H1 (cell line): Measurements from ENCODE around the gene LRRK1. TPM values are rescaled to one million over a fixed set of nuclear protein-coding genes. Genes with fewer than 3 reads are reported as not detected.

Experiments
- CTCF ChIA-PET: fragments of 300-600 bp; sonication (Branson Sonifier 250); formaldehyde crosslinking; loops from one replicate; lab custom pipeline; 2021; ENCODE audit not compliant: partially characterized antibody; lab: Charles Lee
- POLR2A ChIA-PET: fragments of 300-600 bp; sonication (Branson Sonifier 250); formaldehyde crosslinking; loops from one replicate; lab custom pipeline; 2021; ENCODE audit warnings: inconsistent platforms; ENCODE audit not compliant: partially characterized antibody; lab: Charles Lee
- DNase-seq, 2 experiments: peaks; one replicate each; pipeline versions ENCODE4 v3.0.0 to v3.0.0-alpha.2; 2010 to 2022; ENCODE audit warnings: low spot score in 2 of 2, low read depth in 1 of 2, mixed read lengths in 1 of 2
- FAIRE-seq: peaks from 2 replicates; lab custom pipeline; 2011; peaks lifted over from hg19 to GRCh38; lab: Jason Lieb, UNC
- H2AFZ ChIP-seq: 2 replicates; pipeline ENCODE4 v1.8.1; 2012; ENCODE audit warnings: low read length, inconsistent platforms
- H2AK5ac ChIP-seq: 2 replicates; pipeline ENCODE4 v1.6.1; 2013; ENCODE audit warnings: low read depth, low read length
- H2BK120ac ChIP-seq: replicated peaks from 2 replicates; pipeline ENCODE3; 2013; ENCODE audit warnings: low read depth, low read length, inconsistent platforms
- H2BK12ac ChIP-seq: 2 replicates; pipeline ENCODE4 v1.6.1; 2013; ENCODE audit warnings: low read depth, low read length
- H2BK15ac ChIP-seq: 2 replicates; pipeline ENCODE4 v1.6.1; 2013; ENCODE audit warnings: low read length
- H2BK20ac ChIP-seq: 2 replicates; pipeline ENCODE4 v1.6.1; 2013; ENCODE audit warnings: low read length
- H2BK5ac ChIP-seq: 2 replicates; pipeline ENCODE4 v1.6.1; 2013; ENCODE audit warnings: low read depth, low read length
- H3K14ac ChIP-seq: 2 replicates; pipeline ENCODE4 v1.6.1; 2013; ENCODE audit warnings: inconsistent platforms; ENCODE audit not compliant: insufficient read length
- H3K18ac ChIP-seq: 2 replicates; pipeline ENCODE4 v1.6.1; 2013; ENCODE audit warnings: low read length; ENCODE audit errors: extremely low read depth
- H3K23ac ChIP-seq: 2 replicates; pipeline ENCODE4 v1.6.1; 2013; ENCODE audit warnings: inconsistent platforms; ENCODE audit not compliant: insufficient read length
- H3K23me2 ChIP-seq: 2 replicates; pipeline ENCODE4 v1.6.1; 2013; ENCODE audit warnings: low read depth, low read length
- H3K27ac ChIP-seq: 2 replicates; pipeline ENCODE4 v1.6.1; 2011; ENCODE audit warnings: low read depth, low read length, inconsistent platforms
- H3K27me3 ChIP-seq, 4 experiments: replicated peaks in 1 of 4; 1 replicate in 1 of 4; 2 replicates in 3 of 4; pipeline versions ENCODE4 v1.6.1 to v1.8.1; 2011 to 2013; ENCODE audit warnings: low read length in 3 of 4, mild to moderate bottlenecking in 3 of 4, inconsistent platforms in 2 of 4, mixed read lengths in 2 of 4, moderate library complexity in 1 of 4; ENCODE audit not compliant: control insufficient read depth in 3 of 4, insufficient read depth in 3 of 4; ENCODE audit errors: extremely low read depth in 1 of 4
- H3K36me3 ChIP-seq, 4 experiments: 2 replicates each; pipeline versions ENCODE4 v1.6.1 to v1.8.1; 2011 to 2013; ENCODE audit warnings: mild to moderate bottlenecking in 4 of 4, low read length in 3 of 4, moderate library complexity in 2 of 4, control low read depth in 1 of 4, inconsistent platforms in 1 of 4; ENCODE audit not compliant: insufficient read depth in 4 of 4, control insufficient read depth in 2 of 4
- H3K4ac ChIP-seq: replicated peaks from 2 replicates; pipeline ENCODE3; 2013; ENCODE audit warnings: low read length, low read depth, mixed read lengths, inconsistent platforms; ENCODE audit not compliant: insufficient read length
- H3K4me1 ChIP-seq, 4 experiments: replicated peaks in 1 of 4; 1 replicate in 1 of 4; 2 replicates in 3 of 4; pipeline versions ENCODE4 v1.6.1 to v1.8.1; 2011 to 2013; ENCODE audit warnings: low read length in 3 of 4, inconsistent platforms in 2 of 4, mixed read lengths in 1 of 4; ENCODE audit not compliant: insufficient read depth in 4 of 4, control insufficient read depth in 3 of 4
- H3K4me2 ChIP-seq, 2 experiments: 2 replicates each; pipeline versions ENCODE4 v1.6.1 to v1.8.1; 2011 to 2013; ENCODE audit warnings: low read depth in 2 of 2, low read length in 2 of 2, control low read depth in 1 of 2, inconsistent platforms in 1 of 2, mild to moderate bottlenecking in 1 of 2; ENCODE audit not compliant: insufficient read depth in 1 of 2
- H3K4me3 ChIP-seq, 4 experiments: fragments of 200-600, 300-600 bp in 1 of 4; sonication (generic), shearing (Covaris generic), sonication (Bioruptor Twin) in 1 of 4; 2 replicates each; pipeline versions ENCODE4 v1.5.1 to v1.8.1; 2011 to 2016; ENCODE audit warnings: low read length in 4 of 4, low read depth in 3 of 4, control low read depth in 2 of 4, inconsistent platforms in 2 of 4, mild to moderate bottlenecking in 2 of 4, mixed read lengths in 1 of 4, moderate library complexity in 1 of 4; ENCODE audit not compliant: insufficient read depth in 2 of 4; ENCODE audit errors: extremely low read depth in 1 of 4
- H3K56ac ChIP-seq: replicated peaks from 2 replicates; pipeline ENCODE3; 2013; ENCODE audit warnings: low read depth, mild to moderate bottlenecking, mixed read lengths, low read length, inconsistent platforms; ENCODE audit not compliant: insufficient read length
- H3K79me1 ChIP-seq: 2 replicates; pipeline ENCODE4 v1.6.1; 2013; ENCODE audit warnings: low read depth, low read length, control low read depth
- H3K79me2 ChIP-seq, 2 experiments: 2 replicates each; pipeline versions ENCODE4 v1.6.1 to v1.8.1; 2012 to 2013; ENCODE audit warnings: low read length in 2 of 2, mild to moderate bottlenecking in 2 of 2, inconsistent platforms in 1 of 2; ENCODE audit not compliant: insufficient read depth in 2 of 2, control insufficient read depth in 1 of 2
- H3K9ac ChIP-seq, 4 experiments: replicated peaks in 1 of 4; 1 replicate in 1 of 4; 2 replicates in 3 of 4; pipeline versions ENCODE4 v1.6.1 to v1.8.1; 2011 to 2013; ENCODE audit warnings: low read depth in 3 of 4, low read length in 3 of 4, control low read depth in 2 of 4, mild to moderate bottlenecking in 2 of 4, moderate library complexity in 2 of 4, inconsistent platforms in 1 of 4; ENCODE audit errors: extremely low read depth in 1 of 4
- H3K9me3 ChIP-seq, 2 experiments: 2 replicates each; pipeline versions ENCODE4 v1.6.1 to v1.8.1; 2012 to 2013; ENCODE audit warnings: mild to moderate bottlenecking in 2 of 2, moderate library complexity in 2 of 2, control low read depth in 1 of 2, inconsistent platforms in 1 of 2, low read depth in 1 of 2, low read length in 1 of 2, mixed read lengths in 1 of 2; ENCODE audit not compliant: insufficient read depth in 2 of 2
- H4K20me1 ChIP-seq, 2 experiments: replicated peaks in 1 of 2; 2 replicates each; pipeline versions ENCODE3 to v1.8.1; 2011 to 2013; ENCODE audit warnings: inconsistent platforms in 2 of 2, low read length in 2 of 2, mild to moderate bottlenecking in 1 of 2; ENCODE audit not compliant: insufficient read depth in 2 of 2, control insufficient read depth in 1 of 2
- H4K5ac ChIP-seq: 2 replicates; pipeline ENCODE4 v1.6.1; 2013; ENCODE audit warnings: low read length, low read depth, mixed read lengths, inconsistent platforms; ENCODE audit not compliant: insufficient read length
- H4K8ac ChIP-seq: 2 replicates; pipeline ENCODE4 v1.8.0; 2013; ENCODE audit warnings: mild to moderate bottlenecking, moderate library complexity, low read length, inconsistent platforms; ENCODE audit not compliant: insufficient read depth; ENCODE audit errors: extremely low read depth
- H4K91ac ChIP-seq: replicated peaks from 2 replicates; pipeline ENCODE3; 2013; ENCODE audit warnings: low read length, mixed read lengths, inconsistent platforms; ENCODE audit not compliant: insufficient read length
- E2F6 ChIP-seq: IDR thresholded peaks from 2 replicates; pipeline ENCODE4 v1.6.1; 2012; ENCODE audit warnings: inconsistent platforms
- HDAC6 ChIP-seq: IDR thresholded peaks from one replicate; pipeline ENCODE4 v1.7.1; 2012; ENCODE audit warnings: low read depth, mild to moderate bottlenecking, inconsistent platforms, low read length, moderate library complexity
- KDM4A ChIP-seq: IDR thresholded peaks from one replicate; pipeline ENCODE4 v1.7.1; 2012; ENCODE audit warnings: low read depth, mild to moderate bottlenecking, moderate library complexity, low read length, inconsistent platforms; ENCODE audit not compliant: severe bottlenecking
- NRF1 ChIP-seq: IDR thresholded peaks from 2 replicates; pipeline ENCODE4 v1.6.1; 2011; ENCODE audit warnings: mild to moderate bottlenecking, low read depth, low read length, improper control_type of control experiment
- PHF8 ChIP-seq: fragments of 200-600 bp; sonication (generic); conservative IDR thresholded peaks from 2 replicates; pipeline ENCODE4 v1.7.1; 2012; ENCODE audit warnings: low read depth, mild to moderate bottlenecking, inconsistent platforms, low read length, moderate library complexity
- SAP30 ChIP-seq: fragments of 300-600 bp; sonication (generic); IDR thresholded peaks from 2 replicates; pipeline ENCODE4 v1.7.1; 2012; ENCODE audit warnings: low read length, moderate library complexity, mild to moderate bottlenecking, inconsistent platforms; ENCODE audit not compliant: insufficient read depth, insufficient replicate concordance
- SUZ12 ChIP-seq: fragments of 200-600 bp; sonication (generic); IDR thresholded peaks from 2 replicates; pipeline ENCODE4 v1.6.1; 2012; ENCODE audit warnings: mild to moderate bottlenecking, inconsistent platforms, low read length, moderate library complexity, mixed read lengths
- WGBS, 2 experiments: shearing (Covaris generic) in 1 of 2; methylation state at CpG; one replicate each; pipeline versions ENCODE4 v1.1.6 to v1.1.7; 2013 to 2015; ENCODE audit warnings: low lambda C conversion rate in 2 of 2, mixed read lengths in 2 of 2, inconsistent platforms in 1 of 2, low coverage in 1 of 2, missing lambda C conversion rate in 1 of 2; ENCODE audit not compliant: insufficient replicate concordance in 2 of 2, insufficient coverage in 1 of 2, insufficient read length in 1 of 2; ENCODE audit errors: extremely low coverage in 1 of 2, missing lambda C conversion rate in 1 of 2; 5-methylcytosine and 5-hydroxymethylcytosine counted together
- polyA plus RNA-seq, 7 experiments: library from polyadenylated mRNA; depleted of rRNA in 3 of 7; stranded (reverse) in 5 of 7; unstranded in 2 of 7; fragments of >200 nt in 5 of 7; fragments of 200-250 nt in 2 of 7; gene quantifications; 1 replicate in 5 of 7; 2 replicates in 1 of 7; 4 replicates in 1 of 7; pipeline versions ENCODE4 v1.2.1 to v1.2.3, GENCODE V29; 2011 to 2013; ENCODE audit warnings: missing spikeins in 2 of 7, mixed read lengths in 2 of 7
- total RNA-seq: library from RNA; stranded (reverse); fragmentation: NEBNext Ultra II Directional; extraction: Animal tissue kit (Norgen Biotek cat#: 25700); gene quantifications from 2 replicates; pipeline ENCODE4 v1.2.1, GENCODE V29; 2021

The LRRK1 gene
- total and polyA plus RNA-seq, 2 of the 8 experiments (the other 6 are each of a cell fraction or from before 2014, with no cell fraction given) = 1.2 to 3.6 TPM

GRCh38 chr15:100919481-100920405 lies 586 bp downstream of the LRRK1 start:
- no peak overlapping the region; the same call in 1 of the 2 replicates for H2BK15ac ChIP-seq
- DNase-seq (peak in 1 of 2 experiments; percentile 75), FAIRE-seq (no peak)
- ChIA-PET POLR2A (interaction anchor here (1.1 to 3.1 kb wide), 3 partner anchors 11 to 88 kb away, joined by 3 to 12 read pairs (median 3); no protein-coding TSS in a partner anchor), CTCF (interaction anchor here (0.9 to 12.2 kb wide), 12 partner anchors 9 to 273 kb away, joined by 4 to 405 read pairs (median 8); partner anchors contain the start of gene ALDH1A3)
- no peaks in the 10 kb centered on the region for H3K79me2 ChIP-seq
- no peak overlapping the region; the same call in 1 of the 2 replicates for H3K18ac ChIP-seq
- H2BK120ac ChIP-seq = no peak overlapping the region
- no peak overlapping the region for H2BK5ac ChIP-seq
- H3K9me3 ChIP-seq = no peaks in the 10 kb centered on the region; a peak in 1 of 4 replicates
- no peaks in the 10 kb centered on the region for H4K20me1 ChIP-seq
- peaks cover 13% of the 10 kb centered on the region; the same call in 1 of the 2 replicates for H3K23me2 ChIP-seq
- 6% methylated on average over 50 of the region's 80 CpGs; no CpG with 5 or more reads in 1 of the 2 experiments for WGBS, 2 experiments
- no peak overlapping the region; the same call in 1 of the 2 replicates for H4K8ac ChIP-seq
- peak overlapping the region; percentile 89 to 98 for H3K4me2 ChIP-seq
- H3K14ac ChIP-seq = no peak overlapping the region
- no peak overlapping the region for H3K4ac ChIP-seq
- H3K27ac ChIP-seq = no peak overlapping the region
- H3K56ac ChIP-seq = no peak overlapping the region
- peak overlapping the region; percentile 50 to 69 (median 51) for H3K4me3 ChIP-seq
- no peak overlapping the region for H2AK5ac ChIP-seq
- H3K23ac ChIP-seq = no peak overlapping the region
- H2BK20ac ChIP-seq = no peak overlapping the region
- no peak overlapping the region for H4K91ac ChIP-seq
- no peak overlapping the region for H4K5ac ChIP-seq
- peak overlapping the region; percentile 26; the same call in 1 of the 2 replicates for H2AFZ ChIP-seq
- no peak overlapping the region for H3K9ac ChIP-seq
- H3K79me1 ChIP-seq = no peaks in the 10 kb centered on the region
- H2BK12ac ChIP-seq = 0 out of 2 replicates have a peak overlapping the region, but pooled peaks have one; percentile 23
- peaks cover 0 to 6% (median 1%) of the 10 kb centered on the region in 4 experiments; a peak in 4 of 7 replicates for H3K4me1 ChIP-seq
- H3K27me3 ChIP-seq = peaks cover 31 to 59% (median 48%) of the 10 kb centered on the region in 4 experiments
- H3K36me3 ChIP-seq = no peaks in the 10 kb centered on the region
- TF ChIP-seq SAP30 (no peak), NRF1 (no peak), HDAC6 (no peak), E2F6 (0 out of 2 replicates have a peak, but pooled peaks have one; percentile 26), SUZ12 (peak; percentile 83), PHF8 (peak; percentile 2; the same call in 1 of the 2 replicates), KDM4A (peak; percentile 74)
